Measurements from ENCODE around the gene STPG4. TPM values are rescaled to one million over a fixed set of nuclear protein-coding genes. Genes with fewer than 3 reads are reported as not detected.

Gene STPG4
- total and polyA plus RNA-seq, 2 of the 8 experiments (the other 6 are each of a cell fraction or from before 2014, with no cell fraction given) = 0.28 TPM; not detected in 1

DNA sequence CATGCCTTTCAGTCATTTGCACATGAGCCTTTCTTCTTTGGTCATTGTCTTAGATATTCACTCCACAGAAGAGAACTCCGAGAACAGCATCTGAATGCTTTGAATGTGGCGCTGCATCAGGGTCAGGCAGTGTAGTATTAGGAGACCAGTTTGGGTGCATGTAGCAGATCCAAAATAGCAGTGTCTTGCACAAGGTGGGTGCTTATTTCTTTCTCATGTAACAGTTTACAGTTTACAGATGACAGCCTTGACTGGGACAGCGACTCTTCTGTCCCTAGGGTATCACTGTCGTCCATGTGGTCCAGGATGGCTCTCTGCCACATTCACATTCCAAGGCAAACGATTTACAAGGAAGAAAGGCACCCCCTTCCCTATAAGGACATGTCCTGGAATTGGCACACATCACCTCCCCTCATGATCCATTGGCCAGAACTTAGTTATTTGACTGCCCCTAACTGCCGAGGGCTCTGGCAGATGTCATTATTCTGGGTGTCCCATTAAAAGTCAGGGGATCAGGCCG is 101.0 kb downstream of the STPG4 start (continued):
- TF ChIP-seq, protein P1, sequence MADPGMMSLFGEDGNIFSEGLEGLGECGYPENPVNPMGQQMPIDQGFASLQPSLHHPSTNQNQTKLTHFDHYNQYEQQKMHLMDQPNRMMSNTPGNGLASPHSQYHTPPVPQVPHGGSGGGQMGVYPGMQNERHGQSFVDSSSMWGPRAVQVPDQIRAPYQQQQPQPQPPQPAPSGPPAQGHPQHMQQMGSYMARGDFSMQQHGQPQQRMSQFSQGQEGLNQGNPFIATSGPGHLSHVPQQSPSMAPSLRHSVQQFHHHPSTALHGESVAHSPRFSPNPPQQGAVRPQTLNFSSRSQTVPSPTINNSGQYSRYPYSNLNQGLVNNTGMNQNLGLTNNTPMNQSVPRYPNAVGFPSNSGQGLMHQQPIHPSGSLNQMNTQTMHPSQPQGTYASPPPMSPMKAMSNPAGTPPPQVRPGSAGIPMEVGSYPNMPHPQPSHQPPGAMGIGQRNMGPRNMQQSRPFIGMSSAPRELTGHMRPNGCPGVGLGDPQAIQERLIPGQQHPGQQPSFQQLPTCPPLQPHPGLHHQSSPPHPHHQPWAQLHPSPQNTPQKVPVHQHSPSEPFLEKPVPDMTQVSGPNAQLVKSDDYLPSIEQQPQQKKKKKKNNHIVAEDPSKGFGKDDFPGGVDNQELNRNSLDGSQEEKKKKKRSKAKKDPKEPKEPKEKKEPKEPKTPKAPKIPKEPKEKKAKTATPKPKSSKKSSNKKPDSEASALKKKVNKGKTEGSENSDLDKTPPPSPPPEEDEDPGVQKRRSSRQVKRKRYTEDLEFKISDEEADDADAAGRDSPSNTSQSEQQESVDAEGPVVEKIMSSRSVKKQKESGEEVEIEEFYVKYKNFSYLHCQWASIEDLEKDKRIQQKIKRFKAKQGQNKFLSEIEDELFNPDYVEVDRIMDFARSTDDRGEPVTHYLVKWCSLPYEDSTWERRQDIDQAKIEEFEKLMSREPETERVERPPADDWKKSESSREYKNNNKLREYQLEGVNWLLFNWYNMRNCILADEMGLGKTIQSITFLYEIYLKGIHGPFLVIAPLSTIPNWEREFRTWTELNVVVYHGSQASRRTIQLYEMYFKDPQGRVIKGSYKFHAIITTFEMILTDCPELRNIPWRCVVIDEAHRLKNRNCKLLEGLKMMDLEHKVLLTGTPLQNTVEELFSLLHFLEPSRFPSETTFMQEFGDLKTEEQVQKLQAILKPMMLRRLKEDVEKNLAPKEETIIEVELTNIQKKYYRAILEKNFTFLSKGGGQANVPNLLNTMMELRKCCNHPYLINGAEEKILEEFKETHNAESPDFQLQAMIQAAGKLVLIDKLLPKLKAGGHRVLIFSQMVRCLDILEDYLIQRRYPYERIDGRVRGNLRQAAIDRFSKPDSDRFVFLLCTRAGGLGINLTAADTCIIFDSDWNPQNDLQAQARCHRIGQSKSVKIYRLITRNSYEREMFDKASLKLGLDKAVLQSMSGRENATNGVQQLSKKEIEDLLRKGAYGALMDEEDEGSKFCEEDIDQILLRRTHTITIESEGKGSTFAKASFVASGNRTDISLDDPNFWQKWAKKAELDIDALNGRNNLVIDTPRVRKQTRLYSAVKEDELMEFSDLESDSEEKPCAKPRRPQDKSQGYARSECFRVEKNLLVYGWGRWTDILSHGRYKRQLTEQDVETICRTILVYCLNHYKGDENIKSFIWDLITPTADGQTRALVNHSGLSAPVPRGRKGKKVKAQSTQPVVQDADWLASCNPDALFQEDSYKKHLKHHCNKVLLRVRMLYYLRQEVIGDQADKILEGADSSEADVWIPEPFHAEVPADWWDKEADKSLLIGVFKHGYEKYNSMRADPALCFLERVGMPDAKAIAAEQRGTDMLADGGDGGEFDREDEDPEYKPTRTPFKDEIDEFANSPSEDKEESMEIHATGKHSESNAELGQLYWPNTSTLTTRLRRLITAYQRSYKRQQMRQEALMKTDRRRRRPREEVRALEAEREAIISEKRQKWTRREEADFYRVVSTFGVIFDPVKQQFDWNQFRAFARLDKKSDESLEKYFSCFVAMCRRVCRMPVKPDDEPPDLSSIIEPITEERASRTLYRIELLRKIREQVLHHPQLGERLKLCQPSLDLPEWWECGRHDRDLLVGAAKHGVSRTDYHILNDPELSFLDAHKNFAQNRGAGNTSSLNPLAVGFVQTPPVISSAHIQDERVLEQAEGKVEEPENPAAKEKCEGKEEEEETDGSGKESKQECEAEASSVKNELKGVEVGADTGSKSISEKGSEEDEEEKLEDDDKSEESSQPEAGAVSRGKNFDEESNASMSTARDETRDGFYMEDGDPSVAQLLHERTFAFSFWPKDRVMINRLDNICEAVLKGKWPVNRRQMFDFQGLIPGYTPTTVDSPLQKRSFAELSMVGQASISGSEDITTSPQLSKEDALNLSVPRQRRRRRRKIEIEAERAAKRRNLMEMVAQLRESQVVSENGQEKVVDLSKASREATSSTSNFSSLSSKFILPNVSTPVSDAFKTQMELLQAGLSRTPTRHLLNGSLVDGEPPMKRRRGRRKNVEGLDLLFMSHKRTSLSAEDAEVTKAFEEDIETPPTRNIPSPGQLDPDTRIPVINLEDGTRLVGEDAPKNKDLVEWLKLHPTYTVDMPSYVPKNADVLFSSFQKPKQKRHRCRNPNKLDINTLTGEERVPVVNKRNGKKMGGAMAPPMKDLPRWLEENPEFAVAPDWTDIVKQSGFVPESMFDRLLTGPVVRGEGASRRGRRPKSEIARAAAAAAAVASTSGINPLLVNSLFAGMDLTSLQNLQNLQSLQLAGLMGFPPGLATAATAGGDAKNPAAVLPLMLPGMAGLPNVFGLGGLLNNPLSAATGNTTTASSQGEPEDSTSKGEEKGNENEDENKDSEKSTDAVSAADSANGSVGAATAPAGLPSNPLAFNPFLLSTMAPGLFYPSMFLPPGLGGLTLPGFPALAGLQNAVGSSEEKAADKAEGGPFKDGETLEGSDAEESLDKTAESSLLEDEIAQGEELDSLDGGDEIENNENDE (IDR thresholded peaks at IDR 0.05; ENCODE audit: insufficient replicate concordance, low read length) = no peak
- no peak for TF ChIP-seq JUND (IDR thresholded peaks at IDR 0.05; ENCODE audit: low read length)
- TF ChIP-seq CEBPB (IDR thresholded peaks at IDR 0.05; ENCODE audit: low read depth, low read length) = no peak

Measured in H1 (cell line).